Stimulated activated CD8-positive, alpha-beta memory T cell treated with anti-CD3 and anti-CD28 coated beads, Interleukin-12 subunit alpha, Interleukin-12 subunit beta, amount 100 ng/mL, for 24 hours (primary cell): Measurements from ENCODE around the gene GALNT12.

Experiments
- DNase-seq: peaks from one replicate; pipeline ENCODE4 v3.0.0-alpha.2; 2020; ENCODE audit errors: extremely low read depth

Gene GALNT12

DNA sequence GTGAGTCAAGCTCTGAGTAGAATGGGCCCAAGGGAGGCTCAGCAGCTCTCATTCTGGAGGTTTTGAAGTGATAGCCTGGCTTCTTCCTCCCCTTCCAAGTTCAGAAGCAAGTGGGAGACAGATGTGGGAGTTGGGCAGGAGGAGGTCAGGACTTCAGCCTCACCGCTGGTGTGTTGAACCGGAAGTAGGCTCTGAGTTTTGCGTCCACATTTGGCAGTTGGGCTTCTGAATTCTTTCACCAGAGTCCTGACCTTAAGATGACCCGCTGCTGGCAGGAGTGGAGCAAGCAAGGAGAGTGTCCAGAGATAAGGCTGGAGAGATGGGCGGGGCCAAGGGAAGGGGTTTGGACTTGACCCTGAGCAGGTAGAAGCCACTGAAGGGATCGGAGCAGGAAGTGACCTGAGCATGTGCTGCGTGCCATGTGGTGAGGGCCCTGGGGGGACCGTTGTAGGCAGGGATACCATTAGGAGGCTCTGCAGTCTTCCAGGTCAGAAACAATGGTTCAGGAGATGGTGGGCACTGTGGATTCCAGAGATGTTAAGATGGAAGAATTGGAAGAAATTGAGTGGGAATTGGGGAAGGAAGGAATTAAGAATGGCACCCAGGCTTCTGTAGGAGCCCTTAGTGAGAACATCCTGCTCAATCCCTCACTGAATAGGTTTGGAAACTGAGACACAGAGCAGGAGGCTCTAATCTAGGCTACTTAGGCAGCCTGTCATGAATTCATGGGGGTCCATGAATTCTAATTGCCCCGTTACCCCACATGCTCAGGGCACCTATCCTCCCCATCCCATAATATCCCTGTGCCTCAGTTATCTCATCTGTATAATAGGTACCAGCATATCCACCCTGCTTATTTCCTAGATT lies 25.9 kb downstream of the GALNT12 start:
- no peak for DNase-seq

DNA sequence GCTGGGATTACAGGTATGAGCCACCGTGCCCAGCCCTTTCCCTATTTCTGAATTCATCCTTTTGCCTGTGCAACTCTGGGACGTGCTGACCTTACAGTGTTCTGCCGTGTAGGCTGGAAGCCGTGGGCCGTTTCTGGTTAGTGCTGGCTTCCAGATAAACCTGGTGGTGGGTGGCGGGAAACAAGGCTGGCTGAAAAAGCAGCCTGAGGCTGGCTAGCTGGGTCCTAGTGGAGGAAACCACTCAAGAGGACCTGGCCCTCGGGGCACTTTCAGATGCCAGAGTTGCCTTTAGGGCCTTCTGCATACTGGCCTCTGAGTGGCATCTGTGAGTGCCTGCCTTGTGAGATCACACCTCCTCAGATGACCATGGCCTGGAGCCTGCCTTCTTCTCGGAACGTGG lies 26.9 kb downstream of the GALNT12 start:
- no peak for DNase-seq

DNA sequence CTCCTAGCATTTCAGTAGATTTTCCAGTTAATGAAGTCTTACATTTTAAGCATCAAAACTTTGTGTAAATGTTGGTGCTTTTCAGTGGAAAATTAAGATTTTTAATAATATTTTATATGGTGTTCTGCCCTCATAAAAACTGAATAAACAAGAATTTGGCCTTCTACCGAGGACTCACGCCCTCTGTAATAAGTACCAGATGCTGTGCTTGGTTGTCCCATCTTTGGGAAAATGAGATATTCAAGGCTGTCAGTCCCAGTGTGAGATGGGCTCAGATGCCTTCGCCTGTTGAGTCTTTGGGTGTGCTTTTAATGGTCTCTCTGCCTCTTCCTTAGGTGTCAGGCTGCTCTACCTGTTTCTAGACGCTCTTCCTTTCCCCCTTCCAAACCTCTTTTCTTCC lies 28.7 kb downstream of the GALNT12 start:
- no peak for DNase-seq

DNA sequence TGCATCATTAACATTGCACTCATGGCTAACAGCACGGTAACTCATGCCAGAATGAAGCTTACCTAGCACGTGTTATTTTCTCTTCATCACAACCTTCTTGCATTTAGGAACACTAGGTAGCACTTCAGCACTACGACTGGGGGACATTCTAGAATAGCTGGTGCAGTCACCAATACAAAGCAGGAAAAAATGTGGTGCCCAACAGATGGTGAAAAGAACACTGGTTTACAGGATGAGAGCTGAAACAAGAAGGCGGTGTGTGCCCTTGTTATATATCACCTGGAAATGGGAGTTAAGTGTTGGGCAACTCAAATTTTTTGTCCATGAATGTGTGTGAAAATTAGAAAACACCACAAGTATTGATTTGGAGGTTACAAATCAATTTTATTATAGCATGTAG lies 30.0 kb downstream of the GALNT12 start:
- no peak for DNase-seq

GRCh38 chr9:98838155-98838867 lies 30.8 kb downstream of the GALNT12 start:
- no peak for DNase-seq

DNA sequence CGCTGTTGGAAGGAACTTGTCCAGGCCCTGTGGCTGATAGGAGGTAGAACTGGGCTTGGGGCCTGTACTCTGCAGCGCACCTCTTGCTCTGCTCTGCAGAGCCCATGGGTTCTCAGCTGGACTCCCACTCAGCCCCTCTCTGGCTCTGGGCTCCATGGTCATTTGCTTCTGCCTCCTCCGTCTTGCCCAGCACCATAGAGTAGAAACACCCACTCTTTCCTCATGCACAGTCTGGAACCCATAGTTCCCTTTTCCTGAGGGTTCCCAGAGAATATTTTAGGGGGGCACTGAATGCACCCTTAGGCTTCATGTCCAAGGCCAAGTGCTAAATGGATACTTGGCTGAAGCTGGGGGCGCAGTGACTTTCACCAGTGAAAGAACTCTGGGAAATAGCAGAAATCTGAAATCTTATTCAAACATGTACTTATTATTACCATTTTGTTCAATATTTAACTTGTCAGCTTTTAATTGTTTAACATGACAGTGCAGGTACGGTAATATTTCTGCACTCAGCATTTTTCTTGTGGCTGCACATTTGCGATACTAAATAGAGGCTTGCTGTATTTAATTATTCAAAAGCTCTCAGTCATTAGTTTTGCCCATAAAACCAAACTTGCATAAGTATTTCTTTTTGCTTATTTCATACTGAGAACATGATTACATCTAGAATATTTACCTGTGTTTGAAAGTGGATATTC lies 31.5 kb downstream of the GALNT12 start:
- DNase-seq, result no peak

DNA sequence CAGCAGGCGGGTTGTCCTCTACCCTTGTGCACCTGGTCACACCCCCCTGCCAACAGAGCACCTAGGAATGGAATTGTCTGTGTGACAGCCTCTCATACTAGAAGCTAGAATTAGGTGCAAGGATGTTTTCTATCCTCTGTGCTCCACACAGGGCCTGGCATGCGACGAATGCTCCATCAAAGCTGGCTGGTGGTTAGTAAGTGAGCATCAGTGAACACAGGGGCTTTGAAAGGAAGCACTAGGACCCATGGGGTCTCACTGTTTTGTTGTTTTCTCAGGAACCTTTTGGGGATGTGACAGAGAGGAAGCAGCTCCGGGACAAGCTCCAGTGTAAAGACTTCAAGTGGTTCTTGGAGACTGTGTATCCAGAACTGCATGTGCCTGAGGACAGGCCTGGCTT lies 32.3 kb downstream of the GALNT12 start:
- no peak for DNase-seq

DNA sequence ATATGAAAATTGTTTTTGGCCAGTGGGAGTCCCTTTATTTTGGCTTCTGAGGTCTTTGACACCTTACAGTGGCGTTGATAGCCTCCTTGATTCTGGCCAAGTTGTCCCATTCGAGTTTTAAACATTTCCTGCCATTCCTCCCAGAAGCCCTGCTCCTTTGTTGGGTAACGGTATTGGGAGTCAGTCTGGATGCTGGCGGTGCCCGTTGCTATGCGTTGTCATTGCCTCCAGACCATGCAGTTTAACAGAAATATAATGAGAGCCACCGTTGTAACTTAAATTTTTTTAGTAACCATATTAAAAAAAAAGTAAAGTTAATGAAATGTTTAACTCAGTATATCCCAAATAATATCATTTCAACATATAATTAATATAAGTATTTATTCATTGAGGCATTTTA lies 35.0 kb downstream of the GALNT12 start:
- no peak for DNase-seq

DNA sequence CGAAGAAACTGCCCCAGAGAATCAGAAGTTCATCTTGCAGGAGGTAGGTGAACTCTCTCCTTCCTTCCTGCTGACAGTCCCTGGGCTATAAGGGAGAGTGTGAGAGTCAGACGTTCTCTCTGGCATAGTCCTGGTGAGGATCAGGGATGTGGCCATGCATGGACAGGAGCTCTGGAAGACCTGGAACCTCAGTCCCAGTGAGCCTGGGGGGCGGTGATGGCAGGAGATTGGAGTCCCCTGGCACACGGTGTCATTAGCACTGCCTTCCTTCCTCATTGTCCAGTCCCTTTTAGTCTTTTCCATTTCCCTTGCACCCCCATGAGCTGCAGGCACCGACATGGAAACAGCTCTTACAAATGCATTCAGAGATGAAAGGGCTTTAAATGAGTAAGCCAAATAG lies 38.6 kb downstream of the GALNT12 start:
- DNase-seq, result no peak

DNA sequence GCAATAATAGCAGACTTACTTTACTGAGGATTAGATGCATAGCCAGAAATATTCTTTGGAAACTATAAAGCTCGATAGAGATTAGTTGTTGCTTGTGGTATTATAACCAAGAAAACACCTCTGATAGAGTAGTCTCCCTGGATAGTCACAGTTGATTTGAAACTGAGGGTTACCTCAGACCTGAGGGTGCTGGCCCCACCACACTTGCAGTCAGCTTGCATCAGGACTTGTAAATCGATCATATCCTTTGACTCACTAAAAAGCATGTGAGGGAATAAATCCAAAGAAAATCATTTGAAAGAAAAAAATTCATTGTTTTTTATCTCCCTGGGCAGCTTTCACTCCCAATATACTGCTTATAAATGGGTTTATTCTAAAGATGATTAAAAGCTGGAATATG lies 39.4 kb downstream of the GALNT12 start:
- DNase-seq, result no peak

- DNase-seq, result peak; percentile 42
These were observed 41.1 kb downstream of the GALNT12 start for GRCh38 chr9:98848450-98849149.

- no peak for DNase-seq
These were observed 42.1 kb downstream of the GALNT12 start for GRCh38 chr9:98849563-98849962.

- DNase-seq, result no peak
These were observed 43.6 kb downstream of the GALNT12 start for GRCh38 chr9:98850851-98851729.

DNA sequence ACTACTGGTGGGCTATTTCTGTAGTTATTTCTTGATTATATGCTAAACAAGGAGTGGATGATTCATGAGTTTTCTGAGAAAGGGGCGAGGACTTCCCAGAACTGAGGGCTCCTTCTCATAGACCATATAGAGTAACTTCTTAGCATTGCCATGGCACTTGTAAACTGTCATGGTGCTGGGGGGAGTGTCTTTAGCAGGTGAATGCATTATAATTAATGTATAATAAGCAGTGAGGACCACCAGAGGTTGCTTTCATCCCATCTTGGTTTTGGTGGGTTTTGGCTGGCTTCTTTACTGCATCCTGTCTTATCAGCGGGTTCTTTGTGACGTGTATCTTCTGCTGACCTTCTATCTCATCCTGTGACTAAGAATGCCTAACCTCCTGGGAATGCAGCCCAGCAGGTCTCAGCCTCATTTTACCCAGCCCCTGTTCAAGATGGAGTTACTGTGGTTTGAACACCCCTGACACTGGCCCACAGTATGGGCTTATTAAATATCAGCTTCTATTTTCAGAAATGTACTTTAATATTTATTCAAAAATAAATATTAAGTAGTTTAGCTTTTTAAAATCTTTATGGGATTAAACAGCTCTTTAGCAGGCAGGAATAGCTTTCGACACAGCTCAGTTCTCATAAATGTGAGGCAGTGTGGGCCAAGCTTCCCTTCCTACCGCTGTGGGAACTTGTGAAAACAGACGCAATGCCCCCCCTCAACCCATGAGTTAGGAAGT lies 44.4 kb downstream of the GALNT12 start:
- DNase-seq, result no peak

DNA sequence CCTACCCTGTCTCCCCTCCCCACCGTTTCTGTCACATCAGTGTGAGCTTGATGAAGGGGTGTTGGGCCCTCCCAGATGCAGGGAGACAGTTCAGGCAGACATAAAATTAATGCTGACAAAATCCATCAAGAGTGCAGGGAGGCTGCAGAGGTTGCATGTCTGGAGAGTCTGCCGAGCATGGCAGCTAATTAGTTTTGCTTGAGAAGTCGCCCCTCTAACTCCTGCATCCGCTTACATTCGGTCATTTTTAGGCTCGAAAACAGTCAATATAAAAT lies 44.9 kb downstream of the GALNT12 start:
- DNase-seq, result no peak

- no peak for DNase-seq
These were observed 45.5 kb downstream of the GALNT12 start for GRCh38 chr9:98852961-98853360.

- no peak for DNase-seq
These were observed 46.8 kb downstream of the GALNT12 start for GRCh38 chr9:98854266-98854665.

- DNase-seq, result no peak
These were observed 48.1 kb downstream of the GALNT12 start for GRCh38 chr9:98855592-98855991.

DNA sequence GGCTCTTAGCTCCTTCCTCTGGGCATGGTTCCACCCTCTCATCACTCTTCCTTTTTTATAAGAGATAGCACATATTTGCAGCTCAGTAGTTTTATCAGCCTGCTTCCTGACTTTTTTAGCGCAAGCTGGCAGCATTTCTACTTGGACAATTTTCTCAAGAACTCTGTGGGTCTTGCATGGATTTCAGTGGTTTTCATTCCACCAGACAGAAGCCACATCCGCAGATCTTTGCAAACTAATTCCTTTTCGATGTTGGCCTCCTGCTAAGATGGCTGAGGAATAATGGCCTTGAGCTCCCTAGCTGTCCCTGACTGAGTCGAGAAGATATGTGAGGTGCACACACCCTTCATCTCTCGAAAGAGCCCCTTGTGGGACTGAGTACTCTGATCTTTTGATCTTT lies 49.5 kb downstream of the GALNT12 start:
- DNase-seq, result no peak

GRCh38 chr9:98859941-98860340 lies 52.5 kb downstream of the GALNT12 start:
- no peak for DNase-seq

DNA sequence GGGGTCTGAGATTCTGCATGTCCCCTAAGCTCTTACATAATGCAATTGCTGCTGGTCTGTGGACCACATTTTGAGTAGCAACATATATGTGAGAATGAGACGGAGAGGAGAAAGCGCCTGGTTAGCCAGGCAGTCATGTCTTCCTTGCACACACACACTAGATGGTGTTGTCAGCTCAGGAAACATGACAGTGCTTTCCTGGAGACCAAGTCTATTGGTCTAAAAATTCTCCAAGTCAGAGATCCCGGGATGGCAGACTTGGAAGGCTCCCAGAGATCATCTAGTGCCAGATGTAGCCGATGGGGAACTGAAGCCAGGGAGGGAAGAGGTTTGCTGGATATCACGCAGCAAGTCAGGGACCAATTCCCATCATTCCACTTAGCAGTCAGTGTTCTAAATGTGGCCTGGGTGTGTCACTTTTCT lies 53.4 kb downstream of the GALNT12 start:
- DNase-seq, result no peak
